ENCODE results near the gene SUSD3. TPM values are rescaled to one million over a fixed set of nuclear protein-coding genes. Genes with fewer than 3 reads are reported as not detected.

Gene SUSD3
- total and polyA plus RNA-seq, 9 donors: 1.7 to 3.9 (median 2.6) TPM

GRCh38 chr9:93076101-93076791 lies 17.7 kb downstream of the SUSD3 start:
- H3K36me3 ChIP-seq (ENCODE audit: control insufficient read depth, insufficient read depth, low read length): no peaks in the 10 kb centered on the region
- WGBS (ENCODE audit: insufficient coverage): 84% methylated on average over 8 of the region's 12 CpGs
- H3K27ac ChIP-seq (ENCODE audit: low read length): no peak overlapping the region
- H3K4me1 ChIP-seq (ENCODE audit: control insufficient read depth, insufficient read depth, low read length): peaks cover 15% of the 10 kb centered on the region
- H3K4me3 ChIP-seq (ENCODE audit: low read length): no peak overlapping the region
- H3K9me3 ChIP-seq (replicated peaks; ENCODE audit: control insufficient read depth, low read depth, low read length): no peaks in the 10 kb centered on the region
- DNase-seq: no peak
- H3K27me3 ChIP-seq (ENCODE audit: control insufficient read depth, insufficient read depth, low read length): no peaks in the 10 kb centered on the region

GRCh38 chr9:93076792-93077128 lies 18.3 kb downstream of the SUSD3 start:
- no peak overlapping the region for H3K4me3 ChIP-seq (ENCODE audit: low read length)
- DNase-seq: no peak
- no peaks in the 10 kb centered on the region for H3K36me3 ChIP-seq (ENCODE audit: control insufficient read depth, insufficient read depth, low read length)
- 100% methylated on average over 2 of the region's 2 CpGs for WGBS (ENCODE audit: insufficient coverage)
- no peaks in the 10 kb centered on the region for H3K9me3 ChIP-seq (replicated peaks; ENCODE audit: control insufficient read depth, low read depth, low read length)
- no peak overlapping the region for H3K27ac ChIP-seq (ENCODE audit: low read length)
- H3K4me1 ChIP-seq (ENCODE audit: control insufficient read depth, insufficient read depth, low read length): peaks cover 12% of the 10 kb centered on the region
- no peaks in the 10 kb centered on the region for H3K27me3 ChIP-seq (ENCODE audit: control insufficient read depth, insufficient read depth, low read length)

DNA sequence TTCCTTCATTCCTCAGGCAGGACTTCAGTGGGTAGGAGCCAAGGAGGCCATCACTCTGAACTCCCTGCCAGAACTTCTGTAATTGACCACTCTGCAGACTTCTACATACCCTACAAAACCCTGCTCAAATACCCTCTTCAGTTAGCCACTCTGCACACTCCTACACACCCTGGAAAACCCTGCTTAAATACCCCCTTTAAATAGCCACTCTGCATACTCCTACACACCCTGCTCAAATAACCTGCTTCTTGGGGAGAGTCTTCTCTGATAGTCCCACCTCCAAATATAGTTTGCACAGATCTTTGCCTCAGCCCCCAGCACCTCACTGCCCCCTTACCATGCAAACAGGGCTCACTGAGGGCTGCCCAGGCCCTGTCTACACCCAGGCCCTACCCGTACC lies 18.9 kb downstream of the SUSD3 start:
- H3K9me3 ChIP-seq (replicated peaks; ENCODE audit: control insufficient read depth, low read depth, low read length): no peaks in the 10 kb centered on the region
- no peak for DNase-seq
- peaks cover 6% of the 10 kb centered on the region for H3K4me1 ChIP-seq (ENCODE audit: control insufficient read depth, insufficient read depth, low read length)
- H3K27ac ChIP-seq (ENCODE audit: low read length): no peak overlapping the region
- no peaks in the 10 kb centered on the region for H3K27me3 ChIP-seq (ENCODE audit: control insufficient read depth, insufficient read depth, low read length)
- no peaks in the 10 kb centered on the region for H3K36me3 ChIP-seq (ENCODE audit: control insufficient read depth, insufficient read depth, low read length)
- no CpG with 5 or more reads among the region's 1 CpG for WGBS (ENCODE audit: insufficient coverage)
- no peak overlapping the region for H3K4me3 ChIP-seq (ENCODE audit: low read length)

- no peak overlapping the region for H3K4me3 ChIP-seq (ENCODE audit: low read length)
- H3K27me3 ChIP-seq (ENCODE audit: control insufficient read depth, insufficient read depth, low read length): no peaks in the 10 kb centered on the region
- H3K36me3 ChIP-seq (ENCODE audit: control insufficient read depth, insufficient read depth, low read length): no peaks in the 10 kb centered on the region
- DNase-seq: no peak
- no peak overlapping the region for H3K27ac ChIP-seq (ENCODE audit: low read length)
- H3K9me3 ChIP-seq (replicated peaks; ENCODE audit: control insufficient read depth, low read depth, low read length): no peaks in the 10 kb centered on the region
- H3K4me1 ChIP-seq (ENCODE audit: control insufficient read depth, insufficient read depth, low read length): peaks cover 5% of the 10 kb centered on the region
- WGBS (ENCODE audit: insufficient coverage): 96% methylated on average over 15 of the region's 16 CpGs
Measured at GRCh38 chr9:93077811-93078210, 19.3 kb downstream of the SUSD3 start.

GRCh38 chr9:93079371-93079770 lies 20.9 kb downstream of the SUSD3 start:
- no peaks in the 10 kb centered on the region for H3K36me3 ChIP-seq (ENCODE audit: control insufficient read depth, insufficient read depth, low read length)
- no peak overlapping the region for H3K27ac ChIP-seq (ENCODE audit: low read length)
- H3K9me3 ChIP-seq (replicated peaks; ENCODE audit: control insufficient read depth, low read depth, low read length): no peaks in the 10 kb centered on the region
- H3K27me3 ChIP-seq (ENCODE audit: control insufficient read depth, insufficient read depth, low read length): no peaks in the 10 kb centered on the region
- H3K4me1 ChIP-seq (ENCODE audit: control insufficient read depth, insufficient read depth, low read length): peaks cover 8% of the 10 kb centered on the region
- no peak for DNase-seq
- WGBS (ENCODE audit: insufficient coverage): 78% methylated on average over 9 of the region's 13 CpGs
- no peak overlapping the region for H3K4me3 ChIP-seq (ENCODE audit: low read length)

GRCh38 chr9:93080406-93080805 lies 21.9 kb downstream of the SUSD3 start:
- peaks cover 8% of the 10 kb centered on the region for H3K4me1 ChIP-seq (ENCODE audit: control insufficient read depth, insufficient read depth, low read length)
- H3K36me3 ChIP-seq (ENCODE audit: control insufficient read depth, insufficient read depth, low read length): no peaks in the 10 kb centered on the region
- no peaks in the 10 kb centered on the region for H3K9me3 ChIP-seq (replicated peaks; ENCODE audit: control insufficient read depth, low read depth, low read length)
- no peaks in the 10 kb centered on the region for H3K27me3 ChIP-seq (ENCODE audit: control insufficient read depth, insufficient read depth, low read length)
- WGBS (ENCODE audit: insufficient coverage): 98% methylated on average over 6 of the region's 9 CpGs
- DNase-seq: no peak
- no peak overlapping the region for H3K4me3 ChIP-seq (ENCODE audit: low read length)
- no peak overlapping the region for H3K27ac ChIP-seq (ENCODE audit: low read length)

DNA sequence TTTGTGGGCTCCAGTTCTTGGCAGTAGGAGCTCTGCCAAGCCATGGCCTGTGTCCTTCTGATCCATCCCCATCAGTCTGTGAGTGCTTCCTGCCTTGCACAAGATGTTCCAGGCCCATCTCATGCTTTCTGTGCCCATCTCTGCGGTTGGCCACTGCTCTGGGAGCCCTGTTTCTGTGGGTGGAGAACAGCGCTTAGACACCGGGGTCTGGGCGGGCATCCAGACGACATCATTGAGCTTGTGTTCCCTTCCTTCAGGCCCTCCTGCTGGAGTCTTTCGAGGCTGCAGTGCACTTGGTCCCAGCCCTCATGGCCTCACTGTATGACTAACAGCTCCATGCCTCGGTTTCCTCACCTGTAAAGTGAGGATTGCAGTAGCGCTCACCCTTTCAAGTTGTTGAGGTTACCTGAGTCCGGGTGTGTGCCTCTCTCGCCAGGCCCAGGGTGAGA lies 22.6 kb downstream of the SUSD3 start:
- WGBS (ENCODE audit: insufficient coverage): 62% methylated on average over 9 of the region's 10 CpGs
- no peaks in the 10 kb centered on the region for H3K27me3 ChIP-seq (ENCODE audit: control insufficient read depth, insufficient read depth, low read length)
- H3K27ac ChIP-seq (ENCODE audit: low read length): no peak overlapping the region
- H3K9me3 ChIP-seq (replicated peaks; ENCODE audit: control insufficient read depth, low read depth, low read length): no peaks in the 10 kb centered on the region
- no peak for DNase-seq
- no peak overlapping the region for H3K4me3 ChIP-seq (ENCODE audit: low read length)
- no peaks in the 10 kb centered on the region for H3K36me3 ChIP-seq (ENCODE audit: control insufficient read depth, insufficient read depth, low read length)
- H3K4me1 ChIP-seq (ENCODE audit: control insufficient read depth, insufficient read depth, low read length): peaks cover 8% of the 10 kb centered on the region

DNA sequence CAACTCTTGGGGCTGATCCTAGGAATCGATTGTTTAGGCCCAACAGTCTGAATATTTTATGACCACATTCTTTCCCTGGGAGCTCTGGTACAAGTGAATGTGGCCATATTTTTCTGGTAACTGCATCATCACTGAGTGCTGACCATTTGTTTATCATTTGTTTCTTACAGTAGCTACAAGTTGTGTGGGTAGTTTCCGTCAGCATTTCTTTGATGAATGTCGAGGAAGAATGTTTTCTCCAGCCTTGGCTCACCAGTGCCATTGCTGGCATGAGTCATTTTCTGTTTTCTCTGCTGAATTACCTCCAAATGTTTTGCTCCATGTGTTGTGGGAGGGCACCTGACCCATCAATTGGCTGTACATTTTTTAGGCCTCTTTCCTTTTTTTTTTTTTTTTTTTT lies 23.4 kb downstream of the SUSD3 start:
- Histone ChIP-seq H3K27ac (ENCODE audit: low read length) (no peak overlapping the region), H3K4me3 (ENCODE audit: low read length) (no peak overlapping the region), H3K36me3 (ENCODE audit: control insufficient read depth, insufficient read depth, low read length) (no peaks in the 10 kb centered on the region), H3K4me1 (ENCODE audit: control insufficient read depth, insufficient read depth, low read length) (peaks cover 8% of the 10 kb centered on the region), H3K9me3 (replicated peaks; ENCODE audit: control insufficient read depth, low read depth, low read length) (no peaks in the 10 kb centered on the region), H3K27me3 (ENCODE audit: control insufficient read depth, insufficient read depth, low read length) (no peaks in the 10 kb centered on the region)
- 75% methylated on average over 1 of the region's 3 CpGs for WGBS (ENCODE audit: insufficient coverage)
- no peak for DNase-seq

- Histone ChIP-seq H3K27ac (ENCODE audit: low read length) (no peak overlapping the region), H3K4me3 (ENCODE audit: low read length) (no peak overlapping the region), H3K9me3 (replicated peaks; ENCODE audit: control insufficient read depth, low read depth, low read length) (no peaks in the 10 kb centered on the region), H3K4me1 (ENCODE audit: control insufficient read depth, insufficient read depth, low read length) (peaks cover 8% of the 10 kb centered on the region), H3K36me3 (ENCODE audit: control insufficient read depth, insufficient read depth, low read length) (no peaks in the 10 kb centered on the region), H3K27me3 (ENCODE audit: control insufficient read depth, insufficient read depth, low read length) (no peaks in the 10 kb centered on the region)
- WGBS (ENCODE audit: insufficient coverage): 41% methylated on average over 13 of the region's 18 CpGs
- DNase-seq: no peak
Measured at GRCh38 chr9:93082841-93083411, 24.4 kb downstream of the SUSD3 start.

- no peaks in the 10 kb centered on the region for H3K27me3 ChIP-seq (ENCODE audit: control insufficient read depth, insufficient read depth, low read length)
- no peak for DNase-seq
- 91% methylated on average over 2 of the region's 8 CpGs for WGBS (ENCODE audit: insufficient coverage)
- no peaks in the 10 kb centered on the region for H3K9me3 ChIP-seq (replicated peaks; ENCODE audit: control insufficient read depth, low read depth, low read length)
- peaks cover 8% of the 10 kb centered on the region for H3K4me1 ChIP-seq (ENCODE audit: control insufficient read depth, insufficient read depth, low read length)
- H3K4me3 ChIP-seq (ENCODE audit: low read length): no peak overlapping the region
- no peaks in the 10 kb centered on the region for H3K36me3 ChIP-seq (ENCODE audit: control insufficient read depth, insufficient read depth, low read length)
- no peak overlapping the region for H3K27ac ChIP-seq (ENCODE audit: low read length)
Measured at GRCh38 chr9:93083592-93084470, 25.3 kb downstream of the SUSD3 start.
